Gastrocnemius medialis (tissue), 4 donors: ENCODE measurements around the gene FYN.

Experiments
- CTCF ChIP-seq, 5 experiments: fragments of 450-650 bp in 3 of 5; fragments of 200-600 bp in 2 of 5; sonication (generic) in 2 of 5; IDR thresholded peaks in 4 of 5; conservative IDR thresholded peaks in 1 of 5; 1 replicate in 4 of 5; 2 replicates in 1 of 5; pipeline ENCODE4 v1.5.1; 2016 to 2019; ENCODE audit warnings: antibody characterized with exemption in 5 of 5, mild to moderate bottlenecking in 3 of 5, moderate library complexity in 3 of 5
- POLR2A ChIP-seq, 2 donors: fragments of 450-650 bp; IDR thresholded peaks; one replicate each; pipeline ENCODE4 v1.6.1; 2017; ENCODE audit warnings: antibody characterized with exemption in 2 of 2, mild to moderate bottlenecking in 2 of 2, moderate library complexity in 2 of 2

- no peak for TF ChIP-seq POLR2A (IDR thresholded peaks at IDR 0.05)
- no peak for TF ChIP-seq CTCF (IDR thresholded peaks at IDR 0.05 in 4 of 5, conservative IDR thresholded peaks at IDR 0.05 in 1 of 5)
Measured at GRCh38 chr6:111813237-111813636, 60.0 kb downstream of the FYN start.
